OCI-LY3 (cell line): ENCODE data around the gene TBKBP1.

Experiments used
- EZH2phosphoT487 ChIP-seq: fragments of 200-600 bp; shearing (Covaris generic); IDR thresholded peaks from 2 replicates; pipeline ENCODE4 v1.6.1; 2018; ENCODE audit warnings: antibody characterized with exemption, mixed run types, low read depth
- TF ChIP-seq, protein P1 (sequence below): fragments of 200-600, 300-600 bp; sonication (generic); IDR thresholded peaks from 2 replicates; pipeline ENCODE4 v1.5.1; 2014; ENCODE audit warnings: antibody characterized with exemption, low read length, low read depth

DNA sequence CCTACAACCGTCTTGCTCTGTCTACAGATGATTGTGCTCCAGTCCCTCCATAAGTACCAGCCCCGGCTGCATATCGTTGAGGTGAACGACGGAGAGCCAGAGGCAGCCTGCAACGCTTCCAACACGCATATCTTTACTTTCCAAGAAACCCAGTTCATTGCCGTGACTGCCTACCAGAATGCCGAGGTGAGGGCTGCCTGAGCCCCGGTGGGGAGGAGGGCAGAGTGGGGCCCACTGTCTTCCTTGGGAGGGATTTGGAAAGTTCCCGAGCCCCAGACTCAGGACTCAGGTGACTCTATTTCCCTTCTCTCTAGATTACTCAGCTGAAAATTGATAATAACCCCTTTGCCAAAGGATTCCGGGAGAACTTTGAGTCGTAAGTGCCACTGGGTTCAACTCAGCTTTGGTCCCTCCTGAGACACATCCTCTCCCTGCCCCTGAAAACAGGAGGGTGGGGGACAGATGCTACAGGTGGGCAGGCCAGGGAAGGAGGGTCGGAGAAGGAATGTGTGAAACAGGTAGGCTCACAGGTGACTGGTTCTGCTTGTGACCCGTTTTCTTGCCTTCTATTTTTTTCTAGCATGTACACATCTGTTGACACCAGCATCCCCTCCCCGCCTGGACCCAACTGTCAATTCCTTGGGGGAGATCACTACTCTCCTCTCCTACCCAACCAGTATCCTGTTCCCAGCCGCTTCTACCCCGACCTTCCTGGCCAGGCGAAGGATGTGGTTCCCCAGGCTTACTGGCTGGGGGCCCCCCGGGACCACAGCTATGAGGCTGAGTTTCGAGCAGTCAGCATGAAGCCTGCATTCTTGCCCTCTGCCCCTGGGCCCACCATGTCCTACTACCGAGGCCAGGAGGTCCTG, 50.4 kb downstream of the TBKBP1 start:
- TF ChIP-seq, protein P1, sequence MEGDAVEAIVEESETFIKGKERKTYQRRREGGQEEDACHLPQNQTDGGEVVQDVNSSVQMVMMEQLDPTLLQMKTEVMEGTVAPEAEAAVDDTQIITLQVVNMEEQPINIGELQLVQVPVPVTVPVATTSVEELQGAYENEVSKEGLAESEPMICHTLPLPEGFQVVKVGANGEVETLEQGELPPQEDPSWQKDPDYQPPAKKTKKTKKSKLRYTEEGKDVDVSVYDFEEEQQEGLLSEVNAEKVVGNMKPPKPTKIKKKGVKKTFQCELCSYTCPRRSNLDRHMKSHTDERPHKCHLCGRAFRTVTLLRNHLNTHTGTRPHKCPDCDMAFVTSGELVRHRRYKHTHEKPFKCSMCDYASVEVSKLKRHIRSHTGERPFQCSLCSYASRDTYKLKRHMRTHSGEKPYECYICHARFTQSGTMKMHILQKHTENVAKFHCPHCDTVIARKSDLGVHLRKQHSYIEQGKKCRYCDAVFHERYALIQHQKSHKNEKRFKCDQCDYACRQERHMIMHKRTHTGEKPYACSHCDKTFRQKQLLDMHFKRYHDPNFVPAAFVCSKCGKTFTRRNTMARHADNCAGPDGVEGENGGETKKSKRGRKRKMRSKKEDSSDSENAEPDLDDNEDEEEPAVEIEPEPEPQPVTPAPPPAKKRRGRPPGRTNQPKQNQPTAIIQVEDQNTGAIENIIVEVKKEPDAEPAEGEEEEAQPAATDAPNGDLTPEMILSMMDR: no peak
- no peak for TF ChIP-seq EZH2phosphoT487
